H1 (cell line): ENCODE data around the gene ANXA2. TPM values are rescaled to one million over a fixed set of nuclear protein-coding genes. Genes with fewer than 3 reads are reported as not detected.

ENCODE experiments used
- RBBP5 ChIP-seq: IDR thresholded peaks from 2 replicates; pipeline ENCODE4 v1.7.1; 2012; ENCODE audit warnings: low read depth, mild to moderate bottlenecking, inconsistent platforms, low read length, moderate library complexity, borderline replicate concordance
- RFX5 ChIP-seq: IDR thresholded peaks from 2 replicates; pipeline ENCODE4 v1.6.1; 2011; ENCODE audit warnings: low read depth, low read length, improper control_type of control experiment, borderline replicate concordance
- SUZ12 ChIP-seq: fragments of 200-600 bp; sonication (generic); IDR thresholded peaks from 2 replicates; pipeline ENCODE4 v1.6.1; 2012; ENCODE audit warnings: mild to moderate bottlenecking, inconsistent platforms, low read length, moderate library complexity, mixed read lengths
- polyA plus RNA-seq, 7 experiments: library from polyadenylated mRNA; depleted of rRNA in 3 of 7; stranded (reverse) in 5 of 7; unstranded in 2 of 7; fragments of >200 nt in 5 of 7; fragments of 200-250 nt in 2 of 7; gene quantifications; 1 replicate in 5 of 7; 2 replicates in 1 of 7; 4 replicates in 1 of 7; pipeline versions ENCODE4 v1.2.1 to v1.2.3, GENCODE V29; 2011 to 2013; ENCODE audit warnings: missing spikeins in 2 of 7, mixed read lengths in 2 of 7
- total RNA-seq: library from RNA; stranded (reverse); fragmentation: NEBNext Ultra II Directional; extraction: Animal tissue kit (Norgen Biotek cat#: 25700); gene quantifications from 2 replicates; pipeline ENCODE4 v1.2.1, GENCODE V29; 2021

The ANXA2 gene
- total and polyA plus RNA-seq, 2 of the 8 experiments (the other 6 are each of a cell fraction or from before 2014, with no cell fraction given), result 178 to 217 TPM

DNA sequence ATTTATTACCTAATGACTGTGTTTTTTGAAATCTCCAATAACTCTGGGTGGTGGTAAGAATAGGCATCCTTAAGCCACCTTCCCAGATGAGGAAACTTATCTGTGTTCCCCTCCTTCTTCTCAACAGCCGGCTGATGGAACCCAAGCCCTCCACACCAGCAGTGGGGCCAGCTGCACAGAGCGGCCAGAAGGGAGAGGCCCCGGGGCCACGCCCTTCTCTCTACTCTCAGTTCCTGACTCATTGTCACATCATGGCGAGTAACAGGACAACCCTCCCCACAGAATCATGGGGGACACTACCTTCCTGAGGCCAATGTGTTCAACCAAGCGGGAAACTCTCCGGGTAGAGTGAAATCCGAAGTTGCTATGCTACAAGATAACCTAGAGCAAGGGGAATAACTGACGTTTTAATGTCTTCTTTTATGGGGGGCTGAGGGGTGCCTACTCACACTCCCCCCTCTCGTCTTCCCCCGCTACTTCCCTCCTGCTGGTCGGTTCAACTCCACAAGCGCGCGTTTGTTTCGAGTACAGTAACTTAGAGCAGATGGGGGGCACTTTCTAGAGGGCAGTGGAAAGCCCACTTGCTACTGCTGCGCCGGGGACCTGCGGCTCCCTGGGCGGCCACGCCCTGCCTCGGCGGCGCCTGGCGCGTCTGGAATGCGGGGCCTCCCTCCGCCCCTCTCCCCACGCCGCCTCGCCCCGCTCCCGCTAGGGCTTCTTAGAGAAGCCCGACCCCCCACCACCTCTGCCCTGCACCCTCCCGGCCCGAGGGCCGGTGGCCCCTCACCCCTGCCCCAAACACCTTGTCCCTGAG lies 621 bp downstream of the ANXA2 start (continued):
- TF ChIP-seq SUZ12 (0 out of 2 replicates have a peak, but pooled peaks have one; percentile 1), RFX5 (no peak), RBBP5 (0 out of 2 replicates have a peak, but pooled peaks have one; percentile 15)
